Activated CD4-positive, alpha-beta T cell treated with anti-CD3 and anti-CD28 coated beads, Interleukin-10, Interleukin-2, amounts not matched to agents 100 ng/mL and 50 ng/mL, durations not matched to agents 16 hours and 8 hours (primary cell): Measurements from ENCODE around the gene LRFN2.

Experiments
- DNase-seq: peaks from one replicate; pipeline ENCODE4 v3.0.0-alpha.2; 2020

LRFN2 gene

GRCh38 chr6:40587240-40588069 is at the start of gene LRFN2:
Gene LRFN2, minus strand, starts transcription at chr6:40587364.
- peak; percentile 78 for DNase-seq

GRCh38 chr6:40634429-40634828 is 47.3 kb upstream of the LRFN2 start:
- no peak for DNase-seq

- DNase-seq, result no peak
Observed at GRCh38 chr6:40631744-40632143, 44.6 kb upstream of the LRFN2 start.

GRCh38 chr6:40630488-40630887 is 43.3 kb upstream of the LRFN2 start:
- no peak for DNase-seq

- no peak for DNase-seq
Observed at GRCh38 chr6:40630051-40630450, 42.9 kb upstream of the LRFN2 start.

- no peak for DNase-seq
Observed at GRCh38 chr6:40629463-40629862, 42.3 kb upstream of the LRFN2 start.

- DNase-seq, result no peak
Observed at GRCh38 chr6:40627316-40627715, 40.2 kb upstream of the LRFN2 start.

- DNase-seq, result no peak
Observed at GRCh38 chr6:40626886-40627285, 39.7 kb upstream of the LRFN2 start.

GRCh38 chr6:40623932-40624331 is 36.8 kb upstream of the LRFN2 start:
- DNase-seq, result no peak

- DNase-seq, result no peak
Observed at GRCh38 chr6:40623178-40623577, 36.0 kb upstream of the LRFN2 start.

GRCh38 chr6:40620574-40621240 is 33.5 kb upstream of the LRFN2 start:
- no peak for DNase-seq

- DNase-seq, result no peak
Observed at GRCh38 chr6:40614671-40615070, 27.5 kb upstream of the LRFN2 start.

GRCh38 chr6:40611912-40612311 is 24.7 kb upstream of the LRFN2 start:
- no peak for DNase-seq

GRCh38 chr6:40611434-40611833 is 24.3 kb upstream of the LRFN2 start:
- no peak for DNase-seq

- DNase-seq, result no peak
Observed at GRCh38 chr6:40610229-40610628, 23.1 kb upstream of the LRFN2 start.

GRCh38 chr6:40606981-40607380 is 19.8 kb upstream of the LRFN2 start:
- no peak for DNase-seq

GRCh38 chr6:40606526-40606925 is 19.4 kb upstream of the LRFN2 start:
- DNase-seq, result no peak

- no peak for DNase-seq
Observed at GRCh38 chr6:40604082-40604481, 16.9 kb upstream of the LRFN2 start.

- DNase-seq, result no peak
Observed at GRCh38 chr6:40599555-40599954, 12.4 kb upstream of the LRFN2 start.

- DNase-seq, result no peak
Observed at GRCh38 chr6:40598516-40598915, 11.4 kb upstream of the LRFN2 start.

- no peak for DNase-seq
Observed at GRCh38 chr6:40597301-40597700, 10.1 kb upstream of the LRFN2 start.

GRCh38 chr6:40588480-40588879 is 1.3 kb upstream of the LRFN2 start:
- DNase-seq, result no peak

- no peak for DNase-seq
Observed at GRCh38 chr6:40588070-40588384, 863 bp upstream of the LRFN2 start.

GRCh38 chr6:40586369-40587201 is 579 bp downstream of the LRFN2 start:
- DNase-seq, result no peak
